CD1c-positive myeloid dendritic cell (primary cell): ENCODE results near the gene USP5.
"Not testable (repeated sequence)": the region's sequence is repeated elsewhere in the genome, so short reads cannot be mapped to it uniquely, and the experiment has no call there.

ENCODE experiments used
- DNase-seq: peaks from one replicate; pipeline ENCODE4 v3.0.0-alpha.2; 2016; ENCODE audit errors: extremely low spot score

USP5 gene

DNA sequence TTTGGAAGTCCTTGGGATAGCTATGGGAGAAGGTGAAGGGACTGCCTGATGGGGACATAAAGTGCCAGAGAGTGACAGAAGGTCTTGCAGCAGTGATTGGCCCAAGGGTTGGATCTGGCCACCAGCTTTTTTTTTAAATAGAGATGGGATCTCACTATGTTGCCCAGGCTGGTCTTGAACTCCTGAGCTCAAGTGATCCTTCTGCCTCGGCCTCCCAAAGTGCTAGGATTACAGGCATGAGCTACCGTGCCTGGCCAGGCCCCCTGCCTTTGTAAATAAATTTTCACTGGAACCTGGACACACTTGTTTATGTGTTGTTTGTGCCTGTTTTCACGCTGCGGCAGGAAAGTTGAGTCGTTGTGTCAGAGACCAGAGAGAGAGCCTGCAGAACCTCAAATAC lies 13.4 kb downstream of the USP5 start:
- DNase-seq: not testable (repeated sequence)

DNA sequence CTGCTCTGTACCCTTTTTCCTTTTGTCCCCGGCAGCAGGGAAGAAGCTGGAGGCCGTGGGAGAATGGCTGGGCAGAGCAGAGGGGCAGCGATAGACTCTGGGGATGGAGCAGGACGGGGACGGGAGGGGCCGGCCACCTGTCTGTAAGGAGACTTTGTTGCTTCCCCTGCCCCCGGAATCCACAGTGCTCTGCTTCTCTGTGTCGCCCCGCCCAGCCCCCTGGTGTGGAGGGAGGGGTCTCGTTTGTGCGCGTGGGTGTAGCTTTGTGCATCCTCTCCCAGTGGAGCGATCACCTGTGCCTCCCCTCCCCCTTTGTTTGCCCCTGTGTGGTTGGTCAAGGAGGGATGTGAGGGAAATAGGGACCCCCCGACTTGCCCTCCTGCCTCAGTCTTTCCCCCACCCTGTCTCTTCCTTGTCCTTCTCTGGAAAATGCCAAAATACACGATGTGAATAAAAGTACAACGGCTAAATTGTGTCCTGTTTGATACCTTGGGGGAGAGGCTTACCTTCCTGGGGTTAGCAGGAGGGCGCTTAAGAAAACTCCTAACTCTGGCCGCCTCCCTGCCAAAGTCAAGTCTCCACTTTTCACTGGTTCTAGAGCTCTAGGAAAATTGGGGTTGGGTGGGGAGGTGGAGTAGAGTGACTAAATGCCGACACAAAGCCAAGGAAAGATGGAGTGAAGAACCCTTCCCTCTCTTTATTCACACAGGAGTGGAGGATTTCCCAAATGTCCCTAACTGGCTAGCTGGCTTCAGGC lies 14.4 kb downstream of the USP5 start:
- DNase-seq: no peak

DNA sequence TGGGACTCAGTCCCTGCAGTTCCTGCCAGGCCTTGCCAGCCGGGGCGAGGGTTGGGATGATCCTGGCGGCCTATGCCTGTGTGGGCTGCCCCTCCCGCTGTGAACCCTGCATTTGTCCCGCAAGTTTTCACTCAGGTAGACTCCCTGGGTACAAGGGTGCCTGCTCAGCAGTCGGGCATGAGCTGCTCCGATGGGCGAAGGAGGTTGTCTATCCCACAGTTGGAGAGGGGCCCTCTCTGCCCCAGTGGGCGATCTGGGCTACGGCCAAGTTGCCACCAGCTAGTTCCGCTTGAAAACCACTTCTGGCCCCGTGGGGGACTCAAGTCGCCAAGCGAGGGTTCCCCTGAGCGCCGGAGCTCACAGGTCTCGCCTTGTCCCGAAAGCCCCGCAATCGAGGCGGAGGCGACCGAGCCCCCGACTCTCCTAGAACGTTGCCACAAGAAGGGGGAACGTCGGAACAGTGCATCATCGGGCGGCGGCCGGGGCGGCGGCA lies 15.0 kb downstream of the USP5 start:
- peak; percentile 83 for DNase-seq

DNA sequence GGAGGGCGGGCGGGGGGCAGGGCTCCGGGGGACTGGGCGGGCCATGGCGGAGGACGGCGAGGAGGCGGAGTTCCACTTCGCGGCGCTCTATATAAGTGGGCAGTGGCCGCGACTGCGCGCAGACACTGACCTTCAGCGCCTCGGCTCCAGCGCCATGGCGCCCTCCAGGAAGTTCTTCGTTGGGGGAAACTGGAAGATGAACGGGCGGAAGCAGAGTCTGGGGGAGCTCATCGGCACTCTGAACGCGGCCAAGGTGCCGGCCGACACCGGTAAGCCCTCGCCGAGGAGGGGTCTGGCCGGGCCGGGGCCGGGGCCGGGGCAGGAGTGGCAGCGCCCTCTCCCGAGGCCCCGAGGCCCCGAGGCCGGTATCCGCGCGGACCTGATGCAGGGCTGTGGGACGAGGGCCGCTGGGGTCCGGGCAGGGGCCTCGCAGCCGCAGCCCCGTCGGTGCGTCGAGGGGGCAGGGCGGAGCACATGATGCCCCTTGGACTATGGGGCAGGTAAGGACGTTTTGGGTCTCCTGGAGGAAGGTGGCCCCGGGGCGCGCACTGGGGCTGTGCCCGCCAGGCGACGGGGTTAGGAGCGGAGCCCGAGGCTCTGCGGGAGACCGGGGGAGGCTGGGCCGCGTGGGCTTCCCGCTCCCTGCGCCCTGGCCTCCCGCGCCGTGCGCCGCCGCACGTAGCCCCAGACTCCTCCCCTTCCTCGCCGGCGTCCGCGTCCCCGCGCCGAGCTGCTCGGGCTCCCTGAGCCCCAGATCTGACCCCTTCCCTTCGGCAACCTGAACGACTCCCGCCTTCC lies 15.7 kb downstream of the USP5 start, which contains the start of gene TPI1:
Gene TPI1, plus strand, starts transcription at position 119 of the 798 bp plus-strand sequence. Its CDS starts 36 bp downstream, at position 155.
- peak; percentile 93 for DNase-seq

DNA sequence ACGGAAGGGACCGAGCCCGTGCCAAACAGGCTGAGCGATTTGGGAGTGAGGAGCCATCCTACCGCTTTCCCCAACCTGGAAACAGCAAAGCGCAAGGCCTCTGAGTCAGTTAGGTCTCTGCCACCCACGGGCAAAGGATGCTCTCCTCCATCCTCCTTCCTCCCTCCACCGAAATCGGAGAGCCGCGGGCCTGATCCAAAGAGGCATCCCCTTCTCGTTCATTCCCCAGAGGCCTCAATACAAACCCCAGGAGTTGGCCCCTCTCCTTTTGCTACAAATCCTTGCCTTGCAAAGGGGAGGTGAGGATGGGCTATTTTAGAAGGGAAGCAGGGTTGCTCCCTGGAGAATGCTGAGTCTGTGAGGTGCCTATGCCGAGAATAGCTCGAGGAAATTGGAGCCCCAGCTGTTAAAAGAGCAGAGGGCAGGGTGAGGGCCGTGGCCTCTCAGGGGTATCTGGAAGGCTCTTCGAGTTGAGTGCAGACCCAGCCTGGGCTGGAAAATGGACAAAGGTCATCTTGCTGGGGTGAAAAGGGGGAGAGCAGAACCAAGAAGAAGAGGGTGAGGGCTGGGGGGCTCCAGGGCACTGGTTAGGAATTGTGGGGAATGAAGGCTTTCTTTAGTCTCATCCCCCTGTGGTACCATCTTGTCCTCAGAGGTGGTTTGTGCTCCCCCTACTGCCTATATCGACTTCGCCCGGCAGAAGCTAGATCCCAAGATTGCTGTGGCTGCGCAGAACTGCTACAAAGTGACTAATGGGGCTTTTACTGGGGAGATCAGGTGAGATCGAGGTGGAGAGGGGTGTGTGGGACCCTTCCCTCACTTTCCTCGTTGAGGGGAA lies 16.5 kb downstream of the USP5 start:
- no peak for DNase-seq

DNA sequence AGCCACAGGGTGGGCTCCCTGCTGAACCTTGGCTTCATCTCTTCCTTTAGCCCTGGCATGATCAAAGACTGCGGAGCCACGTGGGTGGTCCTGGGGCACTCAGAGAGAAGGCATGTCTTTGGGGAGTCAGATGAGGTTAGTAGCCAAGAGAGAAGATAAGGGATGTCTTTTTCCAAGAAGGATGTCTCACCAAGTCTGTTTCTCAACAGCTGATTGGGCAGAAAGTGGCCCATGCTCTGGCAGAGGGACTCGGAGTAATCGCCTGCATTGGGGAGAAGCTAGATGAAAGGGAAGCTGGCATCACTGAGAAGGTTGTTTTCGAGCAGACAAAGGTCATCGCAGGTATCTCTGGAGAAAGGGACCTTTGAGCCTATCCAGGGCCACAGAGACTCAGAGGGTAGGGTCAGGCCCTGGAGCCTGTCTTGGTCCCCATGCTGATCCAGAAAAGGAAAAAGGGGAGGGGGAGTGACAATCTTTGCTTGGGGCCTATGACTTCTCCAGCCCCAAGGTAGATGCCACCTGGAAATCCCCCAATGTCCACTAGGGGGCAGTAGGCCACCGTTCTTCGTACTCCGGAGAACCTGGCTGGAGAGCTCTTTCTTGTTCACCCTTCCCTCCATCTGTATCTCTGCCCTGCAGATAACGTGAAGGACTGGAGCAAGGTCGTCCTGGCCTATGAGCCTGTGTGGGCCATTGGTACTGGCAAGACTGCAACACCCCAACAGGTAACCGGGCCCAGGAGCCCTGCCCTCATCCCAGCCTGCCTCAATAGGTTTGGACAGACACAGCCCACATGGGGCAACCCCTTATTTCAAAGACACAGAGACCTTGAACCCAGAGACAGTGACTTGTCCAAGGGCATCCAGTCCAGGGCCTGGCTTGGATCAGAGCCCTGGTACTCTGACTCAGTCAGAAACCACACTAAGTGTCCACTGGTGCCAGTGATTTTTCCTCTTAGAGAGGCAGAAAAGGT lies 17.4 kb downstream of the USP5 start:
- peak; percentile 86 for DNase-seq

DNA sequence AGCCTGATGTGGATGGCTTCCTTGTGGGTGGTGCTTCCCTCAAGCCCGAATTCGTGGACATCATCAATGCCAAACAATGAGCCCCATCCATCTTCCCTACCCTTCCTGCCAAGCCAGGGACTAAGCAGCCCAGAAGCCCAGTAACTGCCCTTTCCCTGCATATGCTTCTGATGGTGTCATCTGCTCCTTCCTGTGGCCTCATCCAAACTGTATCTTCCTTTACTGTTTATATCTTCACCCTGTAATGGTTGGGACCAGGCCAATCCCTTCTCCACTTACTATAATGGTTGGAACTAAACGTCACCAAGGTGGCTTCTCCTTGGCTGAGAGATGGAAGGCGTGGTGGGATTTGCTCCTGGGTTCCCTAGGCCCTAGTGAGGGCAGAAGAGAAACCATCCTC lies 18.4 kb downstream of the USP5 start:
- not testable (repeated sequence) for DNase-seq

DNA sequence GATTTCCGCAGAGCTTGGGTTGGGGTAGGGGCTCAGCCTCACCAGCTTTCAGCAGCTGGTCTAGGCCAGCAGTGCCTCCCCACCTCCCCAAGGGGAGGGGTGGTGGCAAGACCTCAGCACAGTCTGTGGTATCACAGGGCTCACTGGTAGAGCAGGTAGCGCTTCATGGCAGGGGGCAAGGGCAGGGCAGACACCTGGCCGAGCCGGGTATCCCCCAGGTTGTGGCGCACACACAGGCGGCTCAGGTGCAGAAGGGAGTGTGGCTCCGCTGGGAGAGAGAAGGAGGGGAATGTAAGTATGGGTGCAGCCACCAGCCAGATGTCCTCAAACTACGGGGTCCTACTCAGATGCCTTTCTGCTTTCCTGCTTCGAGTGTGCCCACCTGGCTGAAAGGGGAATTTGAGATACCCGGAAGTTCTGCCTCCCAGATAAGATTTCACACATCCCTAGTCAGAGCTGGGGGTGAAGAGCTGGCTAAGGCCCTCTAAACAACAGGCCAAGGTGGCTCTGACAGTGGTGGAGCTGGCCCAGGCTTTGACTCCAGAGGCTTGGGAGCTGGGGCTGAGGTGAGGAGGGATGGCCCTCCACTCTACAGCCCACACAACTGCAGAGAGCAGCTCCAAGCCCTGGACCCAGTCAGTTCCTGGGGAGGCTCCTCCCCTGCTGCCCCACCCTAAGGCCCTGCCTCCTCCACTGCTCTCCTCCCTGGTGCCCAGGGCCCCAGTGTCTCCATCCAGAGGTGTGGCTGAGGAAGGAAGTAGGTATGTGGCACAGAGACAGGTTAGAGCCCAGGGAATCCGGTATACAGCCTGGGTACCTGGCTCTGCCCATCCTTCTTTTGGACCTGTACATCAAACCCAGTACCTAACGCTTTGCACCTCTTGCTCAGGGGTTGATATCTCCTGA lies 19.4 kb downstream of the USP5 start:
- no peak for DNase-seq

DNA sequence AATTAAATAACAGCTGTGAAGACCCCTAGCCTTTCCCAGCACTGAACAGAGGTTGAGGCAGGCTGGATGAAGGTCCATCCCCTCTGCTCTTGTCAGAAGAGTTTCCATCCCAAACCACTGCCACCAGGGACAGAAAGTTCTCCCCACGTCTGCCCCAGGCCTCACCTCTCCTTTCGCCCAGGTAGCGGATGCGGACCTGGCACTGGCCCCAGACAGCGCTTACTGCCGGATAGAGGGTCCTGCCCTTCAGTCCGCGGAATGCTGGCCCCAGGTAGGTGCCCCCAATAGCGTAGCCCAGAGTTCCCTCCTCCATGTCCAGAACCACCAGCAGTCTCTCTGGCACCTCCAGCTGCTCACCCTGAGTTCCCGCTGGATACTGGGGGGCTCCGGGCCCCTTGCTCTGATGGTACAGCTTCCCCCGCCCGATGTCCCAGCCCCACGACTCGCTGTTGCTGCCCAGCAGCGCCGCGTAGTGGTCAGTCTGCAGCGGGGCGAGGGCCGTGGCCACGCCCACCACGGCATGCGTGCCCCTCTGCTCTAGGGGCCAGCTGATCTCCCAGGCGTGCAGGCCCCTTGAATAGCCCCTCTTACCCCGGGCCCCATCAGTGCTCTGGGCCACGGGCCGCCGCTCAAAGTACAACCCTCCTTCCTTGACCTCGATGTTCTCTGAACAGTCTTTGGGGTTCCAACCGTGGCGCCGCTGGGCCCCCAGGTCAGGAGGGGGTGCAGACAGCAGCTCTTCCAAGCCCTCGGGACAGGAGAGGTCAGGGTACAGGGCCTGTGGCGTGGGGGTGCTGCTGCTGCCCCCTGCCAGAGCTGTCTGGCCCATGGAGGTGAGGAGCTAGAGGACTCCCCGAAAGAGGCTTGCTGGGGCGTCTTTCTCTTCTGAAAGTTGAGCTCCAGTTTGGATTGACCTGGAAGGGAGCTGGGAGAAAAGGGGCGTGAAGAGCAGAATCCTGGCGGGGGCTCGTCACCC lies 20.4 kb downstream of the USP5 start:
- DNase-seq: peak; percentile 85

DNA sequence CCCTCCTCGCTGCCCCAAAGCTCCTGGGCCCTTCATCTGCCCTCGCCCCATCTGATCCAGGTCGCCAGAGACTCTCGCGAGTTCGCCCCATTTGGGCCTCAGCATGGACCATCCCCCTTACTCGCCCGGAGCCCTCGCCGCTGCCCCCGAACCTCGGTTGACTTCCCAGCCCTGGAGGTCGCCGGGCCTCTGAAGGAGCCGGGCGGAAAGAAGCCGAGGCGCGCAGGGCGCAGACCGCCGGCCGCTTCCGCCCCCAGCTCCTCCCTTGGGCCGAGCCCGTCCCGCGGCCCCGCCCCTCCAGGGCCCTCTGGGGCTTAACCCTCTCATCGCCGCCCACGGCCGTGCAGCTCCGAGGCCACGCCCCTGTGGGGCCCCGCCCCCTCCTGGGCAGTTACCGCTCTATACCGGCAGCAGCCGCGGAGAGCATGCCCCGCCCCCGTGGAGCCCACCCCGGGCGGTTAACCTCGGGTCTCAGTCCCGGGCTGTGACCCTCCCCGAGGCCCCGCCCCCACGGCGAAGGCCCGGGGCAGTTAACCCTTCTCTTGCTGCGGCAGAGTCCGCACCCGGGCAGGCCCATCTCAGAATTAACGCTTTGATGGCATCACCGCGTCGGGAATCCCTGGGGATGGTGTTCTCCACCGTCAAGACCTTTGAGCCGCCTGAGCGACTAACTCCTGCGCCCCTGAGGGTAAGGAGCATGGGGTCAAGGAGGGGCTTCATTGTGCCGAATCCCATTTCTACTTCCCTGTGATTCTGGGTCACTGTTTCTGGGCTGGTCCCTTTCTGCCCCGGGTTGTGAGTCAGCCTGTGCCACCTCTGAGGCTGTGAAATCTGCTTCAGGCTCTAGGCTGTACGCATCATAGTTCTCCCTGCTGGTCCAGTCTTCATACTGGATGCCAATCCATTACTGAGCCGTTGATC lies 21.4 kb downstream of the USP5 start, which contains the start of gene SPSB2:
Gene SPSB2, minus strand, starts transcription at position 210 of the 921 bp plus-strand sequence. CDS start 402 bp downstream, outside the sequence.
- peak; percentile 99 for DNase-seq

DNA sequence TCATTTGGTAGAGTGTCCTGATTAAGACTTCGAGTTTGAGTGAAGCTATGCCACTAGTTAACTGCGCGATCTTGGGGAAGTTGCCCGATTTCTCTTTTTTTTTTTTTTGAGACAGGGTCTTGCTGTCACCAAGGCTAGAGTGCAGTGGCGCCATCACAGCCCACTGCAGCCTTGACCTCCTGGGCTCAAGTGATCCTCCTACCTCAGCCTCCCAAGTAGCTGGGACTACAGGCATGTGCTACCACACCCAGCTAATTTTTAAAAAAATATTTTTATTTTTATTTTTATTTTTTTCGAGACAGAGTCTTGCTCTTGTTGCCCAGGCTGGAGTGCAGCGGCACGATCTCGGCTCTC lies 22.0 kb downstream of the USP5 start:
- DNase-seq: not testable (repeated sequence)

DNA sequence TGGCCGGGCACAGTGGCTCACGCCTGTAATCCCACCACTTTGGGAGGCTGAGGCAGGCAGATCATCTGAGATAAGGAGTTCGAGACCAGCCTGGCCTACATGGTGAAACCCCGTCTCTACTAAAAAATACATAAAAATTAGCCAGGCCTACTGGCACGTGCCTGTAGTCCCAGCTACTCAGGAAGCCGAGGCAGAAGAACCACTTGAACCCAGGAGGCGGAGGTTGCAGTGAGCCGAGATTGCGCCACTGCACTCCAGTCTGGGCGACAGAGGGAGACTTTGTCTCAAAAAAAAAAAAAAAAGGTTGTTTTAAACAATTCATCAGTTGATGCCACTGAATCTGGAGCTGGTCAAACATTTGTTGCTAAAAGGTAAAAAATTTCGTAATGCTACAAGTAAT lies 27.9 kb downstream of the USP5 start:
- not testable (repeated sequence) for DNase-seq

DNA sequence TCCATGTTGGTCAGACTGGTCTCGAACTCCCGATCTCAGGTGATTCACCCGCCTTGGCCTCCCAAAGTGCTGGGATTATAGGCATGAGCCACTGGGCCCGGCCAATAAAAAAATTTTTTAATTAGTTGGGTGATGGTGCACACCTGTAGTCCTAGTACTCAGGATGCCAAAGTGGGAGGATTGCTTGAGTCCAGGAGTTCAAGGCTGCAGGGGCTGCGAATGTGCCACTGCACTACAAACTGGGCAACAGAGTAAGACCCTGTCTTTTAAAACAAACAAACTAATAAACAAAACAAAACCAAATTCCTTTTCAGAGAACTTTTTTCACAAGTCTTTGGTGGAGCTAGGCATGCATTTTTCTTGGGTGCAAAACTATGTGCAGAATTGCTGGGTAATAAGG lies 31.3 kb downstream of the USP5 start:
- DNase-seq: no peak

DNA sequence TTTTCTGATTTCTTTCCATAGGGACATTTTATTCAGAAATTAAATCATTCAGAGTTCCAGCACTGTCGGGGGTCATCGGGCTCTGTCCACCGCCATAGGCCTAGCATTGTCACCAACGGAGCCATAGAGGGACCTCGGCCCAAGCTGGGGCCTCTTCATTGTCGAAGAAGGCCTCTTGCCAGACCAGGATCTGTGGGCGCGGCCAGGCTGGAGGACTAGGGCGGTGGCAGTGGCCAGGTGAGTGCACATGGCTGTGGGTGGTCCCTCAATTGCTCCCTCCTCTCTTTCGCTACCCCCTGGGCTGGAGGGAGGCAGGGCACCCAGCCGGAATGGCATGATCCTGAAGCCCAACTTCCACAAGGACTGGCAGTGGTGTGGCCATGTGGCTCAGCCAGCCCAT lies 31.7 kb downstream of the USP5 start:
- DNase-seq: no peak

DNA sequence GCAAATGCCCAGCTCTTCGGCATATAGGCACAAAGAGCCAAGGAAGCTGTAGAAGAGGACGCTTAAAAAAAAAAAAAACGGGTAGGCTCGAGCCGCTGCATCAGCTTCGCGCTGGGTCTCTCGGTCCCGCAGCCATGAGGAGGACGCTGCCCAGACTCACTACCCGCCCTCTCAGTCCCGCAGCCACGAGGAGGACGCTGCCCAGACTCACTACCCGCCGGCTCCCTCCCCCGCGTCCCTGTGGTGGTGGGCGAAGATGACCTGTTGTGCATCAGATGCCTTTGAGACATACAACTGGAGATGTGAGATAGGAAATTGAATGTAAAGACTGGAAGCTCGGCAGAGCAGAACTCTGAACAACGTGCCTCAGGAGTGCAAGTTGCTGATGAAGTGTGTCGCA lies 32.6 kb downstream of the USP5 start:
- no peak for DNase-seq

DNA sequence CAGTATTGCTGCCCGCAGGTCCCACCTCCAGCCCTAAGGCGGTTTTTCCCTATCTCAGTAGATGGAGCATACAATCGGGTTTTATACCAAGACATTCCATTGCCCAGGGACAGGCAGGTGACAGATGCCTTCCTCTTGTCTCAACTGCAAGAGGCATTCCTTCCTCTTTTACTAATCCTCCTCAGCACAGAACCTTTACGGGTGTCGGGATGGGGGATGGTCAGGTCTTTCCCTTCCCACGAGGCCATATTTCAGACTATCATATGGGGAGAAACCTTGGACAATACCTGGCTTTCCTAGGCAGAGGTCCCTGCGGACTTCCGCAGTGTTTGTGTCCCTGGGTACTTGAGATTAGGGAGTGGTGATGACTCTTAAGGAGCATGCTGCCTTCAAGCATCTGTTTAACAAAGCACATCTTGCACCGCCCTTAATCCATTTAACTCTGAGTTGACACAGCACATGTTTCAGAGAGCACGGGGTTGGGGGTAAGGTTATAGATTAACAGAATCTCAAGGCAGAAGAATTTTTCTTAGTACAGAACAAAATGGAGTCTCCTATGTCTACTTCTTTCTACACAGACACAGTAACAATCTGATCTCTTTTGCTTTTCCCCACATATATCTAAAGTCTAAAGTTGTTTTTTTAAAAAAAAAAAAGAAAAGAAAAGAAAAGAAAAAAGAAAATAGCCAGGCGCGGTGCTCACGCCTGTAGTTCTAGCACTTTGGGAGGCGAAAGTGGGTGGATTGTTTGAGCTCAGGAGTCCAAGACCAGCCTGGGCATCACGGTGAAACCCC lies 34.5 kb downstream of the USP5 start:
- not testable (repeated sequence) for DNase-seq
